ENCODE data around the gene HNRNPCL4.
"Not testable (repeated sequence)": the region's sequence is repeated elsewhere in the genome, so short reads cannot be mapped to it uniquely, and the experiment has no call there.

Gene HNRNPCL4

DNA sequence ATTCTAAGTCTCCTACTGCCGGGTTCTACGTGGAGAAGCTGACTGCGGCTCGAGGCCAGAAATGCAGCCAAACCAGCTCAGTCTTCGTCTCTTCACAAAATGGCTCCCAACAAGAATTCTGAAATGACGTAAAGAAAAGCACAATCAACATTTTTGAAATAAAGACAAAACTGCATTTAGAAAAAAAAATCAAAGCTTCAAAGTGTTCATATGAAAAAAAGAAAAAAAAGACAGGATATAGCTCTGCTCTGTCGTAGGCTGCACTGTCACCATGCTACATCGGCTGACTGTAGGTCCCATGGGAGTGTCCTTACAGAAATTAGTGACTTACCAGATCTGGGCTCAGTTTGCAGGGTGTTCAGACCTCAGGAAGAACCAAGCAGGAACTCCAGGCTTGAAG lies at the start of gene HNRNPCL4:
Gene HNRNPCL4 (minus strand): TSS at position 101 of the 400 bp plus-strand sequence. CDS start 164 bp downstream, outside the sequence.
- not testable (repeated sequence) for DNase-seq (ENCODE audit: low read depth)

DNA sequence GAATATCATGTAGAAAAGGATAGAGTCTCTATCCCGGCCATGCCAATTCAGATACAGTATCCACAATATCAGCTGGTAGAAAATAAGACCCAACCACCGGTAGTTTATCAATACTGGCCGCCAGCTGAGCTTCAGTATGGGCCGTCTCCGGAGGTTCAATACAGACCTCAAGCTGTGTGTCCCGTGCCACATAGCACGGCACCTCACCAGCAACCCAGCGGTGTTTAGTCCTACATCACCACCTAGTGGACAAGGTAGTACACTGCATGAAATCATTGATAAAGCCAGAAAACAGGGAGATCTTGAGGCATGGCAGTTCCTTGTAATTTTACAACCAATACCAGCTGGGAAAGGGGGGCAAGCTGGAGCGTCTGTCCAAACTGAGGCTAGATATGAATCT lies 43.3 kb upstream of the HNRNPCL4 start:
- DNase-seq (ENCODE audit: low read depth), result not testable (repeated sequence)

DNA sequence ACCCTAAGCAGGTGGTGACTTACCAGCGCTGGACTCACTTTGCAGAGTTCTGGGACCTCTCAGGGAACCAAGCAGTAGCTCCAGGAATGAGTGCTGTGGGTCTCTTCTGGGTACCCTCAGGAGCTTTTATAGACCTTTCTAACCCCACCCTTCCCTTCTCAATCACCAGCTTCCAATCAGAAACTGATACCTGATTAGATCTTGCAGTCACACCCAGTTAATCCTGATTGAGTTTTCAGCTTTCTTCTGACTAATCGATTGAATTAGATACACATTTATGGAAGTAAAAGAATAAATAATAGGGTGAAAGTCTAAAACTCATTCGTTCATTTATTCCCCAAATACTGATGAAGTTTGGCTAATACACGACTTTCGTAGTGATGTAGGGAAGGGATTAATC lies 35.9 kb upstream of the HNRNPCL4 start, which contains the start of gene PRAMEF13:
Gene PRAMEF13 (minus strand): TSS at position 101 of the 400 bp plus-strand sequence. CDS start 1,820 bp downstream, outside the sequence.
- not testable (repeated sequence) for DNase-seq (ENCODE audit: low read depth)

DNA sequence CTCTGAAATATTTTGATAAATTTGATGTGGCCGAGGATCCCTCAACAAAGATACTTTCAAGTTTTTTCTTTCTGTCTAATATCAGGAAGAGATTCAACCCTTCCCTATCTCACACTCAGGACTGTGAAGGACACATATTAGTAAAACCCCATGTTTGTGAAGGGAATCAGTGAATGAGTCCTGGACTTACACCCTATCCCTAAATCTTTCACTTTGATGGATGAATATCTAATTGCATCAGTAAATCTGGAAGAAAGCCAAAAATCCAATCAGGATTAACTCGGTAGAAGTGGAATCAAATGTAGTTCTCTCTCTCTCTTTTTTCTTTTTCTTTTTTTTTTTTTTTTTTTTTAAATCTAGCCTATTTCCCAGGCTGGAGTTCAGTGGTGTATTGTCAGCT lies 6.1 kb upstream of the HNRNPCL4 start, which contains the start of gene PRAMEF9:
Gene PRAMEF9 (plus strand): TSS at position 301 of the 400 bp plus-strand sequence. CDS start 3,433 bp downstream, outside the sequence.
- DNase-seq (ENCODE audit: low read depth), result not testable (repeated sequence)

DNA sequence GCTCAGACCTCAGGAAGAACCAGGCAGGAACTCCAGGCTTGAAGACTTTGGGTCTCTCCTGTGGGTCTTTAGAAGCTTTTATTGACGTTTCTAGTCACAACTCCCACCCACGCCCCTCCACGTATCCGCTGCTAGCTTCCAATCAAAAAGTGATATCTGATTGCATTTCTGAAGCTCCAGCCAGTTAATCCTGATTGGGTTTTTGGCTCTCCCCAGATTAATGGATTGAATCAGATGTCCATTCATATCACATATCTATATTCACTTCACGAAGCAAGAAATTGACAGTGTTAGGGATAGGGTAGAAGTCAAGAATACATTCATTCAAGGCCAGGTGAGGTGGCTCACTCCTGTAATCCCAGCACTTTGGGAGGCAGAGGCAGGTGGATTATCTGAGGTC lies 9.5 kb downstream of the HNRNPCL4 start, which contains the start of gene PRAMEF26:
Gene PRAMEF26 (minus strand): TSS at position 101 of the 400 bp plus-strand sequence. CDS start 2,914 bp downstream, outside the sequence.
- DNase-seq (ENCODE audit: low read depth), result not testable (repeated sequence)

DNA sequence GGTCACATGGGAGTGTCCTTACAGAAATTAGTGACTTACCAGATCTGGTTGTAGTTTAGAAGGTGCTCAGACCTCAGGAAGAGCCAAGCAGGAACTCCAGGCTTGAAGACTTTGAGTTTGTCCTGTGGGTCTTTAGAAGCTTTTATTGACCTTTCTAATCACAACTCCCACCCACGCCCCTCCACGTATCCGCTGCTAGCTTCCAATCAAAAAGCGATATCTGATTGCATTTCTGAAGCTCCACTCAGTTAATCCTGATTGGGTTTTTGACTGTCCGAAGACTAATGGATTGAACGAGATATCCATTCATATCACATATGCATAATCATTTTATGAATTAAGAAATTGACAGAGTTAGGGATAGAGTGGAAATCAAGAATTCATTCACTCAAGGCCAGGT lies 48.7 kb downstream of the HNRNPCL4 start, which contains the start of gene HNRNPCL2:
Gene HNRNPCL2 (minus strand): TSS at position 101 of the 400 bp plus-strand sequence. CDS start 454 bp downstream, outside the sequence.
- not testable (repeated sequence) for DNase-seq (ENCODE audit: low read depth)

Measured in stimulated activated CD8-positive, alpha-beta memory T cell treated with anti-CD3 and anti-CD28 coated beads, Interleukin-7, amount 100 ng/mL, for 24 hours (primary cell).